K562 (cell line): ENCODE data around the gene TGM5. TPM values are rescaled to one million over a fixed set of nuclear protein-coding genes. Genes with fewer than 3 reads are reported as not detected.
"Not testable (repeated sequence)": the region's sequence is repeated elsewhere in the genome, so short reads cannot be mapped to it uniquely, and the experiment has no call there.

ENCODE experiments used
- ATAC-seq: fragments of 200-7000 bp; cut with Tn5 transposase; 3 replicates; pipeline ENCODE4 v1.9.1; 2020; ENCODE audit warnings: moderate library complexity
- BruUV-seq: library from RNA; stranded (reverse); fragments of 400-500 nt; replicated peaks from 2 replicates; lab custom pipeline; 2021; lab: Mats Ljungman, UMichigan
- CTCF ChIA-PET: fragments of 300-600 bp; formaldehyde crosslinking; extraction: SDS; loops from one replicate; lab custom pipeline; 2021; ENCODE audit warnings: low intra/inter-chr PET ratio; lab: Yijun Ruan, JAX
- POLR2A ChIA-PET: fragments of 300-600, 350-650 bp; sonication (Branson Sonifier 250); formaldehyde crosslinking; extraction: SDS; loops from one replicate; lab custom pipeline; 2021; ENCODE audit warnings: antibody characterized with exemption, inconsistent platforms; lab: Yijun Ruan, JAX
- DNase-seq, 4 experiments: peaks; one replicate each; pipeline versions ENCODE4 v3.0.0 to v3.0.0-alpha.2; 2011 to 2018; ENCODE audit warnings: low spot score in 3 of 4, mixed read lengths in 3 of 4; ENCODE audit errors: extremely low read depth in 1 of 4
- FAIRE-seq: peaks from 2 replicates; lab custom pipeline; 2011; peaks lifted over from hg19 to GRCh38; lab: Jason Lieb, UNC
- H2AFZ ChIP-seq: 2 replicates; pipeline ENCODE4 v1.6.0; 2011; ENCODE audit warnings: low read depth, low read length, control low read depth, inconsistent platforms
- H3K27ac ChIP-seq: fragments of 200-600 bp; 3 replicates; pipeline ENCODE4 v1.8.0; 2011; ENCODE audit warnings: low read depth, mild to moderate bottlenecking, control low read depth, inconsistent platforms, low read length, moderate library complexity, mixed read lengths; ENCODE audit errors: extremely low read depth
- H3K27me3 ChIP-seq, 2 experiments: fragments of 300-600 bp in 1 of 2; 2 replicates in 1 of 2; 3 replicates in 1 of 2; pipeline versions ENCODE4 v1.6.0 to v1.8.0; 2011; ENCODE audit warnings: inconsistent platforms in 2 of 2, low read length in 2 of 2, mild to moderate bottlenecking in 1 of 2, mixed read lengths in 1 of 2, moderate library complexity in 1 of 2; ENCODE audit not compliant: control insufficient read depth in 2 of 2, insufficient read depth in 2 of 2
- H3K36me3 ChIP-seq: fragments of 300-600 bp; 3 replicates; pipeline ENCODE4 v1.8.0; 2011; ENCODE audit warnings: mild to moderate bottlenecking, low read length, inconsistent platforms; ENCODE audit not compliant: control insufficient read depth, insufficient read depth
- H3K4me1 ChIP-seq, 2 experiments: fragments of 200-600 bp in 1 of 2; replicated peaks in 1 of 2; 2 replicates in 1 of 2; 3 replicates in 1 of 2; pipeline versions ENCODE4 v1.5.1 to v1.8.0; 2011; ENCODE audit warnings: inconsistent platforms in 2 of 2, low read length in 2 of 2, mild to moderate bottlenecking in 1 of 2, mixed read lengths in 1 of 2, moderate library complexity in 1 of 2; ENCODE audit not compliant: control insufficient read depth in 2 of 2, insufficient read depth in 2 of 2
- H3K4me2 ChIP-seq: 2 replicates; pipeline ENCODE4 v1.6.1; 2011; ENCODE audit warnings: low read length, control low read depth, inconsistent platforms, mixed read lengths; ENCODE audit not compliant: insufficient read depth
- H3K4me3 ChIP-seq: fragments of 200-600 bp; sonication (generic), shearing (Covaris generic); 2 replicates; pipeline ENCODE4 v1.5.1; 2016; ENCODE audit warnings: control low read depth, inconsistent platforms
- H3K79me2 ChIP-seq: fragments of 200-600 bp; 3 replicates; pipeline ENCODE4 v1.8.0; 2011; ENCODE audit warnings: low read length, inconsistent platforms; ENCODE audit not compliant: control insufficient read depth, insufficient read depth
- H3K9ac ChIP-seq, 2 experiments: 2 replicates each; pipeline versions ENCODE4 v1.6.0 to v1.6.1; 2011; ENCODE audit warnings: low read depth in 2 of 2, low read length in 2 of 2, control low read depth in 1 of 2, inconsistent platforms in 1 of 2, mild to moderate bottlenecking in 1 of 2, mixed read lengths in 1 of 2; ENCODE audit not compliant: insufficient read depth in 1 of 2
- H3K9me1 ChIP-seq: one replicate; pipeline ENCODE4 v1.6.0; 2011; ENCODE audit warnings: inconsistent platforms, mild to moderate bottlenecking, low read length, moderate library complexity; ENCODE audit not compliant: control insufficient read depth, insufficient read depth
- H3K9me3 ChIP-seq: replicated peaks from 2 replicates; pipeline ENCODE4 v1.5.1; 2011; ENCODE audit warnings: low read depth, low read length, inconsistent platforms; ENCODE audit not compliant: control insufficient read depth, insufficient read depth
- H4K20me1 ChIP-seq: replicated peaks from 2 replicates; pipeline ENCODE4 v1.6.1; 2011; ENCODE audit warnings: low read length, inconsistent platforms, mixed read lengths; ENCODE audit not compliant: control insufficient read depth, insufficient read depth
- MYBL2 ChIP-seq, 2 experiments: fragments of 450-650 bp in 1 of 2; sonication (generic) in 1 of 2; formaldehyde crosslinking in 1 of 2; IDR thresholded peaks; 2 replicates each; pipeline versions ENCODE4 v1.6.1 to v1.8.1; 2017 to 2022; ENCODE audit warnings: borderline replicate concordance in 1 of 2, inconsistent platforms in 1 of 2, low read depth in 1 of 2, mild to moderate bottlenecking in 1 of 2, missing genetic modification reagents in 1 of 2, moderate library complexity in 1 of 2
- ZBTB1 ChIP-seq: sonication (generic); formaldehyde crosslinking; IDR thresholded peaks from 2 replicates; pipeline ENCODE4 v1.8.1; 2023; ENCODE audit warnings: missing genetic modification reagents, low read depth, mild to moderate bottlenecking, borderline replicate concordance
- ZNF766 ChIP-seq: fragments of 200-800 bp; sonication (Bioruptor generic); conservative IDR thresholded peaks from 2 replicates; pipeline ENCODE4 v1.6.1; 2016; ENCODE audit warnings: missing genetic modification characterization, missing compliant biosample characterization
- ZNF830 ChIP-seq: fragments of 250-450 bp; sonication (Bioruptor Pico); IDR thresholded peaks from 2 replicates; pipeline ENCODE4 v1.5.0; 2021; ENCODE audit warnings: mild to moderate bottlenecking
- WGBS: fragments of 100-300 bp; shearing (Covaris generic); methylation state at CpG from one replicate; pipeline ENCODE4 v1.1.6; 2016; ENCODE audit warnings: low coverage, mixed read lengths; ENCODE audit not compliant: insufficient coverage; ENCODE audit errors: missing lambda C conversion rate; 5-methylcytosine and 5-hydroxymethylcytosine counted together
- in situ Hi-C: fragments of 300-500 bp; cut with MboI; formaldehyde crosslinking; loops from 4 replicates; pipeline ENCODE4 v1.15.0; 2018; ENCODE audit warnings: inconsistent platforms, mixed read lengths
- intact Hi-C: fragments of 100-400 bp; cut with micrococcal nuclease; formaldehyde crosslinking; loops from 2 replicates; pipeline ENCODE4 v1.14.2; 2022
- polyA plus RNA-seq, 8 experiments: library from polyadenylated mRNA; depleted of rRNA in 4 of 8; stranded (reverse) in 5 of 8; unstranded in 3 of 8; fragments of >200 nt; fragmentation: Nextera tagmentation in 2 of 8; fragmentation: Illumina TruSeq in 1 of 8; extraction: Ambion mirVana in 2 of 8; extraction: Trizol in 1 of 8; gene quantifications; 2 replicates each; pipeline versions ENCODE4 v1.2.1 to v1.2.3, GENCODE V29; 2011 to 2014; ENCODE audit warnings: inconsistent platforms in 1 of 8, missing spikeins in 1 of 8
- total RNA-seq, 7 experiments: library from RNA; depleted of rRNA in 6 of 7; stranded (reverse); fragments of >200 nt in 6 of 7; fragmentation: Illumina TruSeq in 2 of 7; extraction: Trizol in 2 of 7; gene quantifications; 2 replicates each; pipeline versions ENCODE4 v1.2.1 to v1.2.3, GENCODE V29; 2011 to 2021; ENCODE audit warnings: low replicate concordance in 1 of 7
- TF ChIP-seq, protein P1 (sequence below), 3 experiments: fragments of 200-800 bp in 1 of 3; sonication (Bioruptor generic) in 1 of 3; sonication (generic) in 1 of 3; formaldehyde crosslinking in 1 of 3; IDR thresholded peaks; 2 replicates each; pipeline versions ENCODE4 v1.6.1 to v1.8.0; 2016 to 2022; ENCODE audit warnings: mild to moderate bottlenecking in 2 of 3, missing compliant biosample characterization in 2 of 3, missing genetic modification characterization in 2 of 3, missing genetic modification reagents in 1 of 3

Gene TGM5
- total and polyA plus RNA-seq, 9 of the 15 experiments (the other 6 are each of a cell fraction or from before 2014, with no cell fraction given) = 0.03 to 0.10 (median 0.07) TPM; not detected in 6

- H4K20me1 ChIP-seq, H3K79me2 ChIP-seq, H3K4me1 ChIP-seq, ATAC-seq, H3K9me1 ChIP-seq, intact Hi-C loops, BruUV-seq, DNase-seq, H3K27me3 ChIP-seq, H3K9ac ChIP-seq, H2AFZ ChIP-seq, H3K4me2 ChIP-seq, H3K4me3 ChIP-seq, in situ Hi-C loops, FAIRE-seq, H3K27ac ChIP-seq, H3K9me3 ChIP-seq: not testable (repeated sequence)
- 50% methylated on average over 3 of the region's 3 CpGs for WGBS
- ChIA-PET CTCF (interaction anchor here (0.7 kb wide), 1 partner anchor 490 kb away, joined by 3 read pairs; no protein-coding TSS in a partner anchor), POLR2A (interaction anchor here (0.7 to 1.4 kb wide), 2 partner anchors 12 to 78 kb away, joined by 3 to 4 read pairs; no protein-coding TSS in a partner anchor)
- TF ChIP-seq ZNF766 (CRISPR knock-in tag) = peak; percentile 82
- H3K36me3 ChIP-seq = peaks cover 34% of the 10 kb centered on the region
Observed at GRCh38 chr15:43197773-43198172, 69.0 kb downstream of the TGM5 start.

GRCh38 chr15:43196760-43197548, 69.8 kb downstream of the TGM5 start:
- no peak overlapping the region for H3K4me3 ChIP-seq
- no peak overlapping the region for H3K4me2 ChIP-seq
- TF ChIP-seq ZBTB1 (CRISPR knock-in tag) (0 out of 2 replicates have a peak, but pooled peaks have one; percentile 18), MYBL2 (IDR thresholded peaks at IDR 0.05; ENCODE audit: low read depth) (no peak), MYBL2 (CRISPR knock-in tag; IDR thresholded peaks at IDR 0.05; ENCODE audit: borderline replicate concordance) (no peak), ZNF830 (CRISPR knock-in tag) (no peak)
- TF ChIP-seq, protein P1, sequence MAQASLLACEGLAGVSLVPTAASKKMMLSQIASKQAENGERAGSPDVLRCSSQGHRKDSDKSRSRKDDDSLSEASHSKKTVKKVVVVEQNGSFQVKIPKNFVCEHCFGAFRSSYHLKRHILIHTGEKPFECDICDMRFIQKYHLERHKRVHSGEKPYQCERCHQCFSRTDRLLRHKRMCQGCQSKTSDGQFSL (CRISPR knock-in tag; IDR thresholded peaks at IDR 0.05) = no peak
- TF ChIP-seq, protein P1 (tag; IDR thresholded peaks at IDR 0.05) = no peak
- DNase-seq = no peak
- in situ Hi-C loops (no loop called here), intact Hi-C loops (no loop called here)
- H3K9me1 ChIP-seq = no peaks in the 10 kb centered on the region
- H3K36me3 ChIP-seq = peaks cover 42% of the 10 kb centered on the region
- H3K27me3 ChIP-seq = no peaks in the 10 kb centered on the region
- FAIRE-seq = no peak
- H3K79me2 ChIP-seq = no peaks in the 10 kb centered on the region
- CTCF ChIA-PET = interaction anchor here (0.7 kb wide), 1 partner anchor 489 kb away, joined by 3 read pairs; no protein-coding TSS in a partner anchor
- no peak overlapping the region for H3K27ac ChIP-seq
- no TSS peak for BruUV-seq
- H3K9ac ChIP-seq = no peak overlapping the region
- 78% methylated on average over 10 of the region's 10 CpGs for WGBS
- no peak for ATAC-seq
- POLR2A ChIA-PET = interaction anchor here (0.7 kb wide), 2 partner anchors 63 to 79 kb away, joined by 3 read pairs; no protein-coding TSS in a partner anchor
- no peaks in the 10 kb centered on the region for H4K20me1 ChIP-seq
- no peaks in the 10 kb centered on the region for H3K4me1 ChIP-seq
- H3K9me3 ChIP-seq = peaks cover 2% of the 10 kb centered on the region; the same call in 1 of the 2 replicates
- H2AFZ ChIP-seq = no peak overlapping the region
